Measurements from ENCODE around the gene TMEM37.

TMEM37 gene

GRCh38 chr2:119480718-119481142 lies 49.1 kb downstream of the TMEM37 start:
- no peak for DNase-seq

- DNase-seq, result no peak
These were observed 50.1 kb downstream of the TMEM37 start for GRCh38 chr2:119481501-119482455.

- DNase-seq, result peak in 2 of 14 donors; percentile 31 to 56
These were observed 51.1 kb downstream of the TMEM37 start for GRCh38 chr2:119482481-119483394.

- DNase-seq, result no peak
These were observed 51.7 kb downstream of the TMEM37 start for GRCh38 chr2:119483395-119483753.

- no peak for DNase-seq
These were observed 52.5 kb downstream of the TMEM37 start for GRCh38 chr2:119483896-119484718.

GRCh38 chr2:119484834-119485233 lies 53.2 kb downstream of the TMEM37 start:
- DNase-seq, result no peak

GRCh38 chr2:119485336-119486110 lies 53.9 kb downstream of the TMEM37 start:
- peak in 1 of 14 donors; percentile 76 for DNase-seq

- DNase-seq, result no peak
These were observed 54.7 kb downstream of the TMEM37 start for GRCh38 chr2:119486196-119486827.

GRCh38 chr2:119486886-119487285 lies 55.2 kb downstream of the TMEM37 start:
- DNase-seq, result no peak

- no peak for DNase-seq
These were observed 56.0 kb downstream of the TMEM37 start for GRCh38 chr2:119487434-119488244.

Measured in C1 segment of cervical spinal cord (tissue), 14 donors.